B cell (primary cell): ENCODE data around the gene TRPC4AP. TPM values are rescaled to one million over a fixed set of nuclear protein-coding genes. Genes with fewer than 3 reads are reported as not detected.

Experiments
- ATAC-seq: fragments of 200-7000 bp; cut with Tn5 transposase; one replicate; pipeline ENCODE4 v1.10.0; 2021; ENCODE audit warnings: low read depth, mild to moderate bottlenecking, moderate number of reproducible peaks, moderate library complexity
- CTCF ChIA-PET: fragments of 350-600 bp; sonication (Branson Sonifier 250); formaldehyde crosslinking; loops from one replicate; lab custom pipeline; 2021; ENCODE audit warnings: antibody characterized with exemption, inconsistent platforms; lab: Charles Lee
- POLR2A ChIA-PET: fragments of 350-600 bp; sonication (Branson Sonifier 250); formaldehyde crosslinking; loops from one replicate; lab custom pipeline; 2021; ENCODE audit warnings: antibody characterized with exemption; lab: Charles Lee
- DNase-seq: peaks from one replicate; pipeline ENCODE4 v3.0.0; 2013
- H2AFZ ChIP-seq: 2 replicates; pipeline ENCODE4 v1.6.1; 2012; ENCODE audit warnings: mild to moderate bottlenecking, low read depth, low read length; ENCODE audit not compliant: insufficient read depth, poor library complexity, severe bottlenecking
- H3K27ac ChIP-seq, 2 donors: 1 replicate in 1 of 2; 2 replicates in 1 of 2; pipeline ENCODE4 v1.5.1; 2012 to 2013; ENCODE audit warnings: low read length in 2 of 2, mild to moderate bottlenecking in 2 of 2, moderate library complexity in 1 of 2
- H3K27me3 ChIP-seq, 4 experiments: fragments of 200-600 bp in 1 of 4; sonication (generic) in 1 of 4; replicated peaks in 1 of 4; 1 replicate in 2 of 4; 2 replicates in 2 of 4; pipeline versions ENCODE4 v1.6.1 to v1.7.0; 2013 to 2016; ENCODE audit warnings: low read length in 3 of 4, mild to moderate bottlenecking in 2 of 4, mixed read lengths in 1 of 4, moderate library complexity in 1 of 4; ENCODE audit not compliant: insufficient read depth in 4 of 4, control insufficient read depth in 3 of 4; ENCODE audit errors: control extremely low read depth in 1 of 4
- H3K36me3 ChIP-seq, 2 experiments: replicated peaks in 1 of 2; 1 replicate in 1 of 2; 2 replicates in 1 of 2; pipeline versions ENCODE4 v1.6.1 to v1.7.1; 2013; ENCODE audit warnings: low read length in 1 of 2; ENCODE audit not compliant: insufficient read depth in 2 of 2, control insufficient read depth in 1 of 2; ENCODE audit errors: control extremely low read depth in 1 of 2, extremely low read depth in 1 of 2
- H3K4me1 ChIP-seq, 2 donors: fragments of 200-600 bp in 1 of 2; sonication (generic) in 1 of 2; 1 replicate in 1 of 2; 2 replicates in 1 of 2; pipeline versions ENCODE4 v1.5.1 to v1.6.1; 2013 to 2017; ENCODE audit warnings: low read length in 2 of 2; ENCODE audit not compliant: control insufficient read depth in 2 of 2, insufficient read depth in 2 of 2
- H3K4me2 ChIP-seq: replicated peaks from 2 replicates; pipeline ENCODE3; 2012; ENCODE audit warnings: mild to moderate bottlenecking, low read depth, low read length; ENCODE audit not compliant: poor library complexity, severe bottlenecking
- H3K4me3 ChIP-seq, 5 experiments: fragments of 200-600 bp in 1 of 5; sonication (generic) in 1 of 5; 1 replicate in 3 of 5; 2 replicates in 2 of 5; pipeline versions ENCODE4 v1.5.1 to v1.7.0; 2011 to 2016; ENCODE audit warnings: low read length in 4 of 5, mild to moderate bottlenecking in 4 of 5, low read depth in 2 of 5, control low read depth in 1 of 5, moderate library complexity in 1 of 5; ENCODE audit not compliant: insufficient read depth in 1 of 5; ENCODE audit errors: control extremely low read depth in 1 of 5, extremely low read depth in 1 of 5
- H3K79me2 ChIP-seq: fragments of 200-600 bp; sonication (generic); one replicate; pipeline ENCODE4 v1.6.0; 2016; ENCODE audit warnings: low read length; ENCODE audit not compliant: control insufficient read depth, insufficient read depth
- H3K9ac ChIP-seq: fragments of 200-600 bp; sonication (generic); 2 replicates; pipeline ENCODE4 v1.6.1; 2017; ENCODE audit warnings: mild to moderate bottlenecking, low read length, moderate library complexity
- H3K9me3 ChIP-seq, 3 donors: one replicate each; pipeline versions ENCODE4 v1.6.1 to v1.7.1; 2013; ENCODE audit warnings: low read length in 2 of 3; ENCODE audit not compliant: control insufficient read depth in 2 of 3, insufficient read depth in 1 of 3; ENCODE audit errors: control extremely low read depth in 1 of 3
- H4K20me1 ChIP-seq: 2 replicates; pipeline ENCODE4 v1.6.0; 2012; ENCODE audit warnings: mild to moderate bottlenecking, low read length; ENCODE audit not compliant: insufficient read depth, control insufficient read depth, poor library complexity, severe bottlenecking
- H3K27ac Mint-ChIP-seq: one replicate; pipeline ENCODE4 v1.8.0; 2021; ENCODE audit warnings: mixed read lengths
- H3K27me3 Mint-ChIP-seq: one replicate; pipeline ENCODE4 v1.8.0; 2021; ENCODE audit warnings: mixed read lengths
- H3K4me1 Mint-ChIP-seq: one replicate; pipeline ENCODE4 v1.8.0; 2021; ENCODE audit warnings: mixed read lengths
- H3K4me3 Mint-ChIP-seq: one replicate; pipeline ENCODE4 v1.8.0; 2021; ENCODE audit warnings: mixed read lengths
- H3K9me3 Mint-ChIP-seq: one replicate; pipeline ENCODE4 v1.8.0; 2022; ENCODE audit warnings: mixed read lengths; ENCODE audit not compliant: insufficient read depth
- EZH2 ChIP-seq: IDR thresholded peaks from 2 replicates; pipeline ENCODE4 v1.6.1; 2012; ENCODE audit warnings: borderline replicate concordance, low read depth, mild to moderate bottlenecking, moderate library complexity, low read length; ENCODE audit not compliant: insufficient read depth, poor library complexity, severe bottlenecking
- WGBS: methylation state at CpG from one replicate; pipeline ENCODE4 v1.1.5; 2013; ENCODE audit warnings: missing lambda C conversion rate; ENCODE audit not compliant: insufficient coverage; 5-methylcytosine and 5-hydroxymethylcytosine counted together
- intact Hi-C: fragments of 100-400 bp; cut with micrococcal nuclease; formaldehyde crosslinking; loops from one replicate; pipeline ENCODE4 v1.10.0; 2022
- polyA plus RNA-seq: library from polyadenylated mRNA; depleted of rRNA; stranded (reverse); fragments of >200 nt; gene quantifications from 2 replicates; pipeline ENCODE4 v1.2.3, GENCODE V29; 2012
- total RNA-seq, 2 donors: library from RNA; stranded (reverse); fragments of 120-200 nt in 1 of 2; gene quantifications; 1 replicate in 1 of 2; 2 replicates in 1 of 2; pipeline versions ENCODE4 v1.2.3 to v1.2.4, GENCODE V29; 2013 to 2022
- TF ChIP-seq, protein P1 (sequence below): fragments of 200-600 bp; IDR thresholded peaks from one replicate; pipeline ENCODE4 v1.8.0; 2022; ENCODE audit warnings: antibody characterized with exemption, mild to moderate bottlenecking

TRPC4AP gene
- total and polyA plus RNA-seq, 2 donors (not counting 1 experiment from before 2014, with no cell fraction given): 62.5 to 73.2 TPM

DNA sequence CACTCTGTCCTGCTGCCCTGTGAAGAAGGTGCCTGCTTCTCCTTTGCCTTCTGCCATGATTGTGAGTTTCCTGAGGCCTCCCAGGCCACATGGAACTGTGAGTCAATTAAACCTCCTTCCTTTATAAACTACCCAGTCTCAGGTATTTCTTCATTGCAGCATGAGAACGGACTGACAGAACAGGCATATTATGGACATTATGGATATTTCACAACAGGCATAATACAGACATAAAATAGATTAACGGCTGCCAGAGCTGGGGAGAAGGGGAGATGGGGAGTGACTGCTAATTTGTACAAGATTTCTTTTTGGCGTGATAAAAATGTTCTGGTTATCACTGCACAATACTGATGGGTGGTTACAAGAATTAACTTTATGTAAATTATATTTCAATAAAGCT lies 29.4 kb downstream of the TRPC4AP start:
- Histone ChIP-seq H3K36me3 (peaks cover 9 to 21% of the 10 kb centered on the region in 2 experiments), H3K9me3 (no peaks in the 10 kb centered on the region), H3K4me1 (no peaks in the 10 kb centered on the region), H3K9ac (no peak overlapping the region), H3K4me2 (no peak overlapping the region), H3K27ac (no peak overlapping the region), H3K4me3 (no peak overlapping the region), H4K20me1 (peaks cover 67% of the 10 kb centered on the region), H3K27me3 (no peaks in the 10 kb centered on the region), H3K79me2 (peaks cover 67% of the 10 kb centered on the region), H2AFZ (no peak overlapping the region)
- Mint-ChIP-seq H3K4me1 (peaks cover 26% of the 10 kb centered on the region), H3K27me3 (no peaks in the 10 kb centered on the region), H3K4me3 (no peak overlapping the region), H3K27ac (no peak overlapping the region), H3K9me3 (no peaks in the 10 kb centered on the region)
- ATAC-seq: no peak
- intact Hi-C loops: no loop called here
- 100% methylated on average over 1 of the region's 3 CpGs for WGBS
- no peak for DNase-seq
- CTCF ChIA-PET: interaction anchor here (1.8 kb wide), 1 partner anchor 31 kb away, joined by 12 read pairs; no protein-coding TSS in a partner anchor
- POLR2A ChIA-PET: no interaction called here
- TF ChIP-seq, protein P1, sequence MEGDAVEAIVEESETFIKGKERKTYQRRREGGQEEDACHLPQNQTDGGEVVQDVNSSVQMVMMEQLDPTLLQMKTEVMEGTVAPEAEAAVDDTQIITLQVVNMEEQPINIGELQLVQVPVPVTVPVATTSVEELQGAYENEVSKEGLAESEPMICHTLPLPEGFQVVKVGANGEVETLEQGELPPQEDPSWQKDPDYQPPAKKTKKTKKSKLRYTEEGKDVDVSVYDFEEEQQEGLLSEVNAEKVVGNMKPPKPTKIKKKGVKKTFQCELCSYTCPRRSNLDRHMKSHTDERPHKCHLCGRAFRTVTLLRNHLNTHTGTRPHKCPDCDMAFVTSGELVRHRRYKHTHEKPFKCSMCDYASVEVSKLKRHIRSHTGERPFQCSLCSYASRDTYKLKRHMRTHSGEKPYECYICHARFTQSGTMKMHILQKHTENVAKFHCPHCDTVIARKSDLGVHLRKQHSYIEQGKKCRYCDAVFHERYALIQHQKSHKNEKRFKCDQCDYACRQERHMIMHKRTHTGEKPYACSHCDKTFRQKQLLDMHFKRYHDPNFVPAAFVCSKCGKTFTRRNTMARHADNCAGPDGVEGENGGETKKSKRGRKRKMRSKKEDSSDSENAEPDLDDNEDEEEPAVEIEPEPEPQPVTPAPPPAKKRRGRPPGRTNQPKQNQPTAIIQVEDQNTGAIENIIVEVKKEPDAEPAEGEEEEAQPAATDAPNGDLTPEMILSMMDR: no peak
- no peak for TF ChIP-seq EZH2

DNA sequence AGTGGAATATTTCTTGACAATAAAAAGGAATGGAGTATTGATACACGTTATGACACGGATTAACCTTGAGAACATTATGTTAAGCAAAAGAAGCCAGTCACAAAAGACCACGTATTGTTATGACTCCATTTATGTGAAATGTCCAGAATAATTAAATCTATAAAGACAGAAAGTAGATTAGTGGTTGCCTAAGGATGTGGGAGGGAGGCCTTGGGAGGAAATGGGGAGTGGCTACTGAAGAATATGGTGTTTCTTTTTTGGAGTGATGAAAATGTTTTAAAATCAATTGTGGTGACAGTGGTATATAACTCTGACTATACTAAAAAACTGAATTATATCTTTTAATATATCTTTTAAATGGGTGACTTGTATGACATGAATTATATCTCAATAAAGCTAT lies 30.1 kb downstream of the TRPC4AP start:
- Histone ChIP-seq H3K79me2 (peaks cover 64% of the 10 kb centered on the region), H3K36me3 (peaks cover 9 to 19% of the 10 kb centered on the region in 2 experiments), H3K4me3 (no peak overlapping the region), H3K9me3 (no peaks in the 10 kb centered on the region), H2AFZ (no peak overlapping the region), H3K9ac (no peak overlapping the region), H3K27me3 (no peaks in the 10 kb centered on the region), H4K20me1 (peaks cover 63% of the 10 kb centered on the region), H3K4me2 (no peak overlapping the region), H3K27ac (no peak overlapping the region), H3K4me1 (no peaks in the 10 kb centered on the region)
- no CpG with 5 or more reads among the region's 3 CpGs for WGBS
- DNase-seq (no peak), ATAC-seq (no peak)
- no peaks in the 10 kb centered on the region for H3K9me3 Mint-ChIP-seq
- CTCF ChIA-PET: interaction anchor here (0.8 to 1.8 kb wide), 2 partner anchors 32 to 34 kb away, joined by 6 to 12 read pairs; no protein-coding TSS in a partner anchor
- H3K27ac Mint-ChIP-seq: no peak overlapping the region
- peaks cover 24% of the 10 kb centered on the region for H3K4me1 Mint-ChIP-seq
- intact Hi-C loops: no loop called here
- TF ChIP-seq, protein P1: no peak
- TF ChIP-seq EZH2: no peak
- POLR2A ChIA-PET: no interaction called here
- H3K4me3 Mint-ChIP-seq: no peak overlapping the region
- no peaks in the 10 kb centered on the region for H3K27me3 Mint-ChIP-seq
